GM19397 (cell line): ENCODE results near the gene WASHC2A.
"Not testable (repeated sequence)": the region's sequence is repeated elsewhere in the genome, so short reads cannot be mapped to it uniquely, and the experiment has no call there.

Experiments used
- ATAC-seq: cut with Tn5 transposase; IDR thresholded peaks from one replicate; pipeline ENCODE4 v1.9.1; 2021; ENCODE audit warnings: mild to moderate bottlenecking, moderate library complexity; ENCODE audit not compliant: unreplicated experiment

Gene WASHC2A

DNA sequence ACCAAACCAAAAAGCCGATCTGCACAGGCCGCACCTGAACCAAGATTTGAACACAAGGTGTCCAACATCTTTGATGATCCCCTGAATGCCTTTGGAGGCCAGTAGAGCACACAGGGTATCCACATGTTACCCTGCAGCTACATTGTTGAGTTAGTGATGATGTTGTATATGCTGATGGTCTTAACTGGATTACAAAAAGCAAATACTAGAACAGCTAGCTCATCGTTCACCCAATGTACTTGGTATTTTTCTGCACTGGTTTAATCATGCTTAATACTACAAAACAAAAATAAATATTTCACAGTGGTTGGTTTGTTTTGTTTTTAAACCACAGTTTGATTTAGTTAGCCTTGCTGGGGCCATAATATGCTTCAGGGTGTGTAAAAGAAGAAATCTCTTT lies 65.1 kb downstream of the WASHC2A start:
- not testable (repeated sequence) for ATAC-seq

GRCh38 chr10:50143512-50144174 lies 75.9 kb downstream of the WASHC2A start:
- not testable (repeated sequence) for ATAC-seq

GRCh38 chr10:50145575-50145974 lies 77.8 kb downstream of the WASHC2A start:
- not testable (repeated sequence) for ATAC-seq

- ATAC-seq = no peak
Observed at GRCh38 chr10:50152792-50153272, 85.1 kb downstream of the WASHC2A start.

GRCh38 chr10:50157868-50158267 lies 90.1 kb downstream of the WASHC2A start:
- not testable (repeated sequence) for ATAC-seq

DNA sequence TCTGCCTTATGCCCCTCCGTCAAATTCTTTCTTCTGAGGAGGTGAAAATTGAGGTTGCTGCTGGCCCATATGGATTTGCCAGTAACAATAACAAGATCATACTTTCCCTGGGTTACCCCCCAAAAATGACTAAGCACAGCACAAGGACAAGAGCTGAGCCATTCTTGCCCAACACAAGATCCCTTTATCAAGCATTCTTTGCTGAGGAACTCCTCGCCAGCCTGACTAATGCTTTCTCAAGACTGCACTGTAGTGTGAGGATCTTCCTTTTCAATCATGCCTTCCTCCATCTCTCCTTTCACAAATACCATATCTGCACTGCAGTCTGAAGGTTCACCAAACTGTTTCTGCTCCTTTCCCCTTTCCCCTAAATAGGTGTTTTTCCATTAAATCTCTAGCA lies 92.1 kb downstream of the WASHC2A start:
- not testable (repeated sequence) for ATAC-seq

DNA sequence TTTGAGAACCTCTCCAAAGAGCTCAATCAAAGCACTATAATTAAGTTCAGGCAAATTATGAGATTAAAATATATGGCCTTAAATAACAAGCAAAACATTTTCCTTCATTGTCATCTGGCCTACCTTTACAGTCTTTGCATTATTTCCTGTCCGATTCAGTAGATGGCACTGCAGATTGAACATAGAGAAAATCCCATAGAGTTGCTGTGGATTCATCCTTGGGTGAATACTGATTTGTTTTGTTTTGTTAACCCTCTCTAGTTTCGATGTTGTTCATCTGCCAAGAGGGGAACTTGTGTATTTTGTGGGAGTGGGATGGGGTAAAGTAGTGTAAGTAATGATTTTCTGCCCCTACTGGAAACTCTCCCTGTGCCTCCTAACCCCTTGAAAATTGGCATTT lies 97.3 kb downstream of the WASHC2A start:
- ATAC-seq = not testable (repeated sequence)

DNA sequence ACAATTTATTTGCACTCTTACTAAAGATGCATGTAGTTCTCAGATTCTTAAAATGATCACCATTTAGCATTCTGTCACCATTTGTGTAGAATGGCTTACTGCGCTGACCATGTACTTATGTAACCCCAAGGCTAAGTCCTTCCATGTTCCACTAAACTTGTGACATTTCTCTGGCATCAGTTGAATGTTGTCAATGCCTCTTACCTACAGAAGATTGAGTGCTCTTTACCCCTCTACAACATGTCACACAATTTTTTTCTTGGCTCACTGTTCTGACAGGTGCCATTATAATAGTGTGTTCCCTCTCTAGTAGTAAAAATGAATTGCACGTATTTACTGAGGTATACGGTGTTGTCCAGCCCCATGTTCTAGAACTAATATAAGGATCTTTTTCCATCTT lies 100.1 kb downstream of the WASHC2A start:
- ATAC-seq = not testable (repeated sequence)

GRCh38 chr10:50169506-50169905 lies 101.8 kb downstream of the WASHC2A start:
- ATAC-seq = not testable (repeated sequence)

DNA sequence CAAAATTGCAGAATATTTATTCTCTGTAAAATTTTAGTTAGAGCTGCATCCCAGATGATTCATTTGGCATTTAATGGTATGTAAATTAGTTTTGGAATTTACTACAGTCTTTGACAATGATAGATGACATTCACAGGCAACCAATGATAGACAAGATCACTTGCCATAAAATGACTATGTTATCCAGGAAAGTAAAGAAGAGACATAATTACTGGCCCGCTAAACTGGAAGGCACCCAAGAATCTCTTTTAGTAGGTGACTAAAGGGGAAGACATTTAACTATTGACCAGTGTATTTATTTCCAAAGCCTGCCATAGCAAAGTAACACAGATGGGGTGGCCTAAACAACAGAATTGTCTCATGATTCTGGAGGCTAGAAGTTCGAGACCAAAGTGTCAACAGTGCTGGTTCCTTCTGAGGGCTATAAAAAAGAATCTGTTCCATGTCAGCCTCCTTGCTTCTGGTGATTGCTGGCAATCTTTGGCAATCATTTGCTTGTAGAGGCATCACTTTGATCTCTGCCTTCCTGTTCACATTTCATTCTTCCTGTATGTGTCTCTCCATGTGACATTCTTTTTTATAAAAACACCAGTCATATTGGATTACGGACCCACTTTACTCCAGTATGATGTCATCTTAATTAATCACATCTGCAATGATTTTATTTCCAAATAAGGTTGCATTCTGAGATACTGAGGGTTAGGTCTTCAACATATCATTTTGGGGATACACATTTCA lies 107.2 kb downstream of the WASHC2A start:
- ATAC-seq = not testable (repeated sequence)
